Right atrium auricular region (tissue), 2 donors: ENCODE measurements around the gene TBP. TPM values are rescaled to one million over a fixed set of nuclear protein-coding genes. Genes with fewer than 3 reads are reported as not detected.
"Not testable (repeated sequence)": the region's sequence is repeated elsewhere in the genome, so short reads cannot be mapped to it uniquely, and the experiment has no call there.

Experiments
- DNase-seq: peaks from one replicate; pipeline ENCODE4 v3.0.0-alpha.2; 2019; ENCODE audit warnings: low spot score
- H3K27ac ChIP-seq, 2 donors: fragments of 200-600 bp; sonication (generic); 1 replicate in 1 of 2; 2 replicates in 1 of 2; pipeline ENCODE4 v1.5.1; 2016 to 2019
- H3K27me3 ChIP-seq, 2 donors: fragments of 200-600 bp; sonication (generic); one replicate each; pipeline versions ENCODE4 v1.5.1 to v1.6.0; 2017 to 2019
- H3K36me3 ChIP-seq: fragments of 200-600 bp; sonication (generic); one replicate; pipeline ENCODE4 v1.5.1; 2016
- H3K4me1 ChIP-seq, 2 donors: fragments of 200-600 bp; sonication (generic); one replicate each; pipeline versions ENCODE4 v1.5.1 to v1.6.0; 2017 to 2019
- H3K4me3 ChIP-seq, 2 donors: fragments of 200-600 bp; sonication (generic); 1 replicate in 1 of 2; 2 replicates in 1 of 2; pipeline ENCODE4 v1.5.1; 2017 to 2019; ENCODE audit warnings: mild to moderate bottlenecking in 1 of 2, moderate library complexity in 1 of 2
- H3K9me3 ChIP-seq, 2 donors: fragments of 200-600 bp; sonication (generic); one replicate each; pipeline ENCODE4 v1.5.1; 2019
- total RNA-seq, 2 donors: library from RNA; depleted of rRNA; stranded (reverse); fragments of >200 nt; gene quantifications; one replicate each; pipeline ENCODE4 v1.1.0, GENCODE V29; 2016
- TF ChIP-seq, protein P1 (sequence below), 2 donors: fragments of 200-600 bp; sonication (generic); IDR thresholded peaks; one replicate each; pipeline ENCODE4 v1.5.1; 2019; ENCODE audit warnings: antibody characterized with exemption in 2 of 2

TBP gene
- total RNA-seq, 2 donors from 2014 or later = 10.1 to 13.3 TPM

DNA sequence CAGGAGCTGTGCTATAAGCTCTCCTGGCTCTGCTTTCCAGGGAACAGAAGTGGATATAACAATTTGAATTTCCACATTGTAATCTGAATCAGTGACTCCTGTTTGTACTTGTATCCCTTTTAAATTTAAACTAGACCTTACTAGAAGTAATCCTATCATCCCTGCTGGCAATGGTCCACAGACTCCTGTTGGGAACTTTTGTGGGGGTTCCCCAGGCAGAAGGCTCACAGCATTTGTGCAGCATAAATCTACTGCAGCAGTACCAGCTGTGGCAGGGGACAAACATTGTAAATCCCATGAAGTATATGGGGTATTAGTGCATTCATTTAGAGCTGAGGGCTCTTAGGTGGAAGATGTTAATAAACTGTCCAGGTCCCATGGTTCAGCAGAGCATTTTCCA, 42.3 kb downstream of the TBP start:
- no peaks in the 10 kb centered on the region for H3K4me1 ChIP-seq
- no peak for DNase-seq
- H3K4me3 ChIP-seq = no peak overlapping the region
- H3K27ac ChIP-seq = no peak overlapping the region
- no peaks in the 10 kb centered on the region for H3K36me3 ChIP-seq
- H3K27me3 ChIP-seq = no peaks in the 10 kb centered on the region
- TF ChIP-seq, protein P1, sequence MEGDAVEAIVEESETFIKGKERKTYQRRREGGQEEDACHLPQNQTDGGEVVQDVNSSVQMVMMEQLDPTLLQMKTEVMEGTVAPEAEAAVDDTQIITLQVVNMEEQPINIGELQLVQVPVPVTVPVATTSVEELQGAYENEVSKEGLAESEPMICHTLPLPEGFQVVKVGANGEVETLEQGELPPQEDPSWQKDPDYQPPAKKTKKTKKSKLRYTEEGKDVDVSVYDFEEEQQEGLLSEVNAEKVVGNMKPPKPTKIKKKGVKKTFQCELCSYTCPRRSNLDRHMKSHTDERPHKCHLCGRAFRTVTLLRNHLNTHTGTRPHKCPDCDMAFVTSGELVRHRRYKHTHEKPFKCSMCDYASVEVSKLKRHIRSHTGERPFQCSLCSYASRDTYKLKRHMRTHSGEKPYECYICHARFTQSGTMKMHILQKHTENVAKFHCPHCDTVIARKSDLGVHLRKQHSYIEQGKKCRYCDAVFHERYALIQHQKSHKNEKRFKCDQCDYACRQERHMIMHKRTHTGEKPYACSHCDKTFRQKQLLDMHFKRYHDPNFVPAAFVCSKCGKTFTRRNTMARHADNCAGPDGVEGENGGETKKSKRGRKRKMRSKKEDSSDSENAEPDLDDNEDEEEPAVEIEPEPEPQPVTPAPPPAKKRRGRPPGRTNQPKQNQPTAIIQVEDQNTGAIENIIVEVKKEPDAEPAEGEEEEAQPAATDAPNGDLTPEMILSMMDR (IDR thresholded peaks at IDR 0.05) = no peak
- H3K9me3 ChIP-seq = peaks cover 0 to under 1% of the 10 kb centered on the region in 2 donors

GRCh38 chr6:170597278-170597677, 43.1 kb downstream of the TBP start:
- TF ChIP-seq, protein P1 (IDR thresholded peaks at IDR 0.05) = no peak
- no peak for DNase-seq

GRCh38 chr6:170605574-170606259, 51.5 kb downstream of the TBP start:
- H3K36me3 ChIP-seq = no peaks in the 10 kb centered on the region
- TF ChIP-seq, protein P1 (IDR thresholded peaks at IDR 0.05) = no peak
- H3K4me3 ChIP-seq = no peak overlapping the region
- H3K9me3 ChIP-seq = no peaks in the 10 kb centered on the region
- no peaks in the 10 kb centered on the region for H3K27me3 ChIP-seq
- H3K4me1 ChIP-seq = no peaks in the 10 kb centered on the region
- no peak overlapping the region for H3K27ac ChIP-seq
- no peak for DNase-seq

More at GRCh38 chr6:170597278-170597677, 43.1 kb downstream of the TBP start:
- H3K4me3 ChIP-seq = no peak overlapping the region
- no peaks in the 10 kb centered on the region for H3K27me3 ChIP-seq
- H3K4me1 ChIP-seq = no peaks in the 10 kb centered on the region
- H3K36me3 ChIP-seq = no peaks in the 10 kb centered on the region
- no peak overlapping the region for H3K27ac ChIP-seq
- no peaks in the 10 kb centered on the region for H3K9me3 ChIP-seq

DNA sequence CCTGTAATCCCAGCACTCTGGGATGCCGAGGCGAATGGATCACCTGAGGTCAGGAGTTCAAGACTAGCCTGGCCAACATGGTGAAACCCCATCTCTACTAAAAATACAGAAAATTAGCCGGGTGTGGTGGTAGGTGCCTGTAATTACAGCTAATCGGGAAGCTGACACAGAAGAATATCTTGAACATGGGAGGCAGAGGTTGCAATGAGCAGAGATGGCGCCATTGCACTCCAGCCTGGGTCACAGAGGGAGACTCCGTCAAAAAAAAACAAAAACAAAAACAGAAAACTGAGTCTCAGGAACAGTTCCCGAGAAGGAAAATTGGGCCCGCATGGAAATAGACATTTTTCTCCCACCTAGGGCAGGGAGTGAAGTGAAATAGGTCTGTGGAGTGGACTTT, 55.1 kb downstream of the TBP start:
- not testable (repeated sequence) for H3K27me3 ChIP-seq, H3K36me3 ChIP-seq

GRCh38 chr6:170612256-170612804, 58.2 kb downstream of the TBP start:
- H3K9me3 ChIP-seq, DNase-seq, H3K36me3 ChIP-seq, H3K4me3 ChIP-seq, H3K27ac ChIP-seq, H3K27me3 ChIP-seq, H3K4me1 ChIP-seq: not testable (repeated sequence)

More for the DNA sequence above, 55.1 kb downstream of the TBP start:
- not testable (repeated sequence) for H3K4me1 ChIP-seq, DNase-seq, H3K4me3 ChIP-seq, H3K27ac ChIP-seq, H3K9me3 ChIP-seq

DNA sequence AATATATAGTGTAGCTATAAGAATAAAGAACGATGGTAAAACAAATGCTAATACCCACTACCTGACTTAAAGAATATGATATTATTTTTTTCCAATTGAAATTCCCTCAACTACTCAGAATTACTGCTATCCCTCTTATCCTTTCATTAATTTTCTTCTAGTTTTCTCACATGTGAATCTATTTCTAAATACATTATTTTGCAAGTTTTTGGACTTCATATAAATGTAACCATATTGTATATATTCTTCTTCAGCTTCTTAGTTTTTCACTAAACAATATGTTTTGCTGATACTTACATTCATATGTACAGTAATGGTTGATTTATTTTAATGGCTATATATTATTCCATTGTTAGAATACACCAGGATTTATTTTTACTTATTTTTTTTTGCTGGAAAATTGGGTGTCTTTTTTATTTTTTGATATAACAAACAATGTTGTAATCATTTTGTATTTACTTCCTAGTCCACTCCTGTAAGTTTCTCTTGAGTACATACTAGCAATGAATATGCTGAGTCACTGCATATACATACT, 61.9 kb downstream of the TBP start:
- not testable (repeated sequence) for H3K27ac ChIP-seq, H3K27me3 ChIP-seq, DNase-seq, H3K4me3 ChIP-seq, H3K4me1 ChIP-seq, H3K9me3 ChIP-seq, H3K36me3 ChIP-seq

Other genes with a start within 250 kb of the TBP start
- 10 to 100 TPM; 14.7 to 18.6 TPM for gene FAM120B, start 247.6 kb upstream of the TBP start, total RNA-seq
- gene PSMB1, start 1.1 kb upstream of the TBP start, total RNA-seq = 100 to 1,000 TPM; 188 to 245 TPM
- 10 to 100 TPM; 36.3 to 42.2 TPM for gene PDCD2, start 30.3 kb downstream of the TBP start, total RNA-seq